IMR-90 (cell line): ENCODE data around the gene CTBP2. TPM values are rescaled to one million over a fixed set of nuclear protein-coding genes. Genes with fewer than 3 reads are reported as not detected.

ENCODE experiments used
- ATAC-seq: fragments of 200-7000 bp; cut with Tn5 transposase; 2 replicates; pipeline ENCODE4 v1.9.1; 2020; ENCODE audit warnings: low read depth, mild to moderate bottlenecking, moderate library complexity
- BruUV-seq: library from RNA; stranded (reverse); fragments of 400-500 nt; replicated peaks from 2 replicates; lab custom pipeline; 2021; lab: Mats Ljungman, UMichigan
- CTCF ChIA-PET: fragments of 300-600 bp; formaldehyde crosslinking; extraction: SDS; loops from one replicate; lab custom pipeline; 2021; ENCODE audit warnings: antibody characterized with exemption; lab: Yijun Ruan, JAX
- POLR2A ChIA-PET: fragments of 300-600 bp; sonication (Branson Sonifier 250); formaldehyde crosslinking; loops from one replicate; lab custom pipeline; 2022; ENCODE audit warnings: antibody characterized with exemption; ENCODE audit not compliant: unreplicated experiment; lab: Charles Lee
- DNase-seq: peaks from one replicate; pipeline ENCODE4 v3.0.0; 2013
- H2AFZ ChIP-seq: replicated peaks from 2 replicates; pipeline ENCODE3; 2013; ENCODE audit warnings: low read length, mild to moderate bottlenecking; ENCODE audit not compliant: poor library complexity
- H2AK5ac ChIP-seq: 2 replicates; pipeline ENCODE4 v1.6.1; 2013; ENCODE audit warnings: low read depth, low read length, inconsistent platforms
- H2AK9ac ChIP-seq: replicated peaks from 2 replicates; pipeline ENCODE3; 2013; ENCODE audit warnings: mild to moderate bottlenecking, low read depth, low read length, moderate library complexity; ENCODE audit not compliant: poor library complexity
- H2BK120ac ChIP-seq: 2 replicates; pipeline ENCODE4 v1.6.1; 2013; ENCODE audit warnings: low read depth, low read length, inconsistent platforms
- H2BK15ac ChIP-seq: 3 replicates; pipeline ENCODE4 v1.6.1; 2013; ENCODE audit warnings: low read depth, low read length, inconsistent platforms
- H2BK20ac ChIP-seq: 2 replicates; pipeline ENCODE4 v1.6.1; 2013; ENCODE audit warnings: low read depth, mild to moderate bottlenecking, inconsistent platforms, low read length, moderate library complexity
- H2BK5ac ChIP-seq: 2 replicates; pipeline ENCODE4 v1.6.1; 2013; ENCODE audit warnings: mild to moderate bottlenecking, low read depth, low read length, inconsistent platforms; ENCODE audit not compliant: poor library complexity, severe bottlenecking
- H3K14ac ChIP-seq: replicated peaks from 2 replicates; pipeline ENCODE4 v1.6.1; 2013; ENCODE audit warnings: low read depth, low read length, inconsistent platforms
- H3K18ac ChIP-seq: 2 replicates; pipeline ENCODE4 v1.6.1; 2013; ENCODE audit warnings: low read depth, low read length, control low read depth
- H3K23ac ChIP-seq: 2 replicates; pipeline ENCODE4 v1.6.1; 2013; ENCODE audit warnings: low read depth, low read length, inconsistent platforms
- H3K27ac ChIP-seq: 2 replicates; pipeline ENCODE4 v1.5.1; 2013; ENCODE audit warnings: mild to moderate bottlenecking, control low read depth, low read length; ENCODE audit not compliant: insufficient read depth
- H3K27me3 ChIP-seq: 2 replicates; pipeline ENCODE4 v1.6.1; 2013; ENCODE audit warnings: low read length; ENCODE audit not compliant: control insufficient read depth, insufficient read depth
- H3K36me3 ChIP-seq: 2 replicates; pipeline ENCODE4 v1.6.1; 2013; ENCODE audit warnings: low read length, mixed read lengths; ENCODE audit not compliant: control insufficient read depth, insufficient read depth
- H3K4ac ChIP-seq: 2 replicates; pipeline ENCODE4 v1.6.1; 2013; ENCODE audit warnings: low read depth, low read length, inconsistent platforms
- H3K4me1 ChIP-seq: 2 replicates; pipeline ENCODE4 v1.6.1; 2013; ENCODE audit warnings: low read length, mixed read lengths; ENCODE audit not compliant: control insufficient read depth, insufficient read depth
- H3K4me2 ChIP-seq: 2 replicates; pipeline ENCODE4 v1.6.1; 2013; ENCODE audit warnings: low read depth, mild to moderate bottlenecking, control low read depth, low read length, moderate library complexity
- H3K4me3 ChIP-seq: 2 replicates; pipeline ENCODE4 v1.5.1; 2013; ENCODE audit warnings: low read depth, mild to moderate bottlenecking, control low read depth, low read length, moderate library complexity; ENCODE audit not compliant: insufficient read depth
- H3K56ac ChIP-seq: 2 replicates; pipeline ENCODE4 v1.6.1; 2013; ENCODE audit warnings: low read length, inconsistent platforms; ENCODE audit not compliant: insufficient read depth; ENCODE audit errors: extremely low read depth
- H3K79me1 ChIP-seq, 2 experiments: 2 replicates each; pipeline ENCODE4 v1.6.1; 2013; ENCODE audit warnings: low read length in 2 of 2, inconsistent platforms in 1 of 2, low read depth in 1 of 2
- H3K9ac ChIP-seq: 2 replicates; pipeline ENCODE4 v1.6.1; 2013; ENCODE audit warnings: low read depth, low read length, control low read depth
- H3K9me1 ChIP-seq: 2 replicates; pipeline ENCODE4 v1.6.1; 2013; ENCODE audit warnings: low read length, inconsistent platforms; ENCODE audit not compliant: insufficient read depth
- H3K9me3 ChIP-seq: 2 replicates; pipeline ENCODE4 v1.6.1; 2013; ENCODE audit warnings: low read length; ENCODE audit not compliant: control insufficient read depth, insufficient read depth
- H4K20me1 ChIP-seq: 2 replicates; pipeline ENCODE4 v1.6.1; 2013; ENCODE audit warnings: low read length, inconsistent platforms; ENCODE audit not compliant: insufficient read depth
- H4K5ac ChIP-seq: 2 replicates; pipeline ENCODE4 v1.6.1; 2013; ENCODE audit warnings: mild to moderate bottlenecking, low read depth, low read length, control low read depth
- H4K8ac ChIP-seq, 2 experiments: 2 replicates each; pipeline ENCODE4 v1.6.1; 2013; ENCODE audit warnings: low read depth in 2 of 2, low read length in 2 of 2, control low read depth in 1 of 2, inconsistent platforms in 1 of 2
- H4K91ac ChIP-seq: 2 replicates; pipeline ENCODE4 v1.6.1; 2013; ENCODE audit warnings: low read depth, low read length, inconsistent platforms; ENCODE audit not compliant: insufficient read depth
- BHLHE40 ChIP-seq: fragments of 150-350 bp; IDR thresholded peaks from 2 replicates; pipeline ENCODE4 v1.6.1; 2016; ENCODE audit warnings: mild to moderate bottlenecking, low read depth, low read length
- CEBPB ChIP-seq: IDR thresholded peaks from 2 replicates; pipeline ENCODE4 v1.6.1; 2012; ENCODE audit warnings: low read depth, low read length, improper control_type of control experiment
- CHD1 ChIP-seq: IDR thresholded peaks from 2 replicates; pipeline ENCODE4 v1.6.1; 2012; ENCODE audit warnings: low read depth, low read length, improper control_type of control experiment
- FOS ChIP-seq: fragments of 150-350 bp; IDR thresholded peaks from 2 replicates; pipeline ENCODE4 v1.6.1; 2016; ENCODE audit warnings: low read depth, low read length
- MAFK ChIP-seq: IDR thresholded peaks from 2 replicates; pipeline ENCODE4 v1.6.1; 2012; ENCODE audit warnings: low read depth, low read length, improper control_type of control experiment
- MAZ ChIP-seq: IDR thresholded peaks from 2 replicates; pipeline ENCODE4 v1.6.1; 2012; ENCODE audit warnings: low read depth, mild to moderate bottlenecking, low read length, improper control_type of control experiment, moderate library complexity, borderline replicate concordance
- MXI1 ChIP-seq: IDR thresholded peaks from 2 replicates; pipeline ENCODE4 v1.6.1; 2012; ENCODE audit warnings: low read depth, mild to moderate bottlenecking, low read length, moderate library complexity, borderline replicate concordance
- NFE2L2 ChIP-seq: fragments of 150-350 bp; IDR thresholded peaks from 2 replicates; pipeline ENCODE4 v1.6.1; 2016; ENCODE audit warnings: low read depth, mild to moderate bottlenecking, low read length
- POLR2A ChIP-seq: IDR thresholded peaks from 2 replicates; pipeline ENCODE4 v1.6.1; 2012; ENCODE audit warnings: mild to moderate bottlenecking, low read depth, low read length
- RAD21 ChIP-seq: IDR thresholded peaks from 2 replicates; pipeline ENCODE4 v1.6.1; 2012; ENCODE audit warnings: low read length, improper control_type of control experiment
- RCOR1 ChIP-seq: IDR thresholded peaks from 2 replicates; pipeline ENCODE4 v1.6.1; 2012; ENCODE audit warnings: mild to moderate bottlenecking, low read length, improper control_type of control experiment; ENCODE audit not compliant: insufficient replicate concordance
- RFX5 ChIP-seq: IDR thresholded peaks from 2 replicates; pipeline ENCODE4 v1.8.0; 2012; ENCODE audit warnings: low read depth, mild to moderate bottlenecking, low read length, moderate library complexity
- SMC3 ChIP-seq: fragments of 150-350 bp; IDR thresholded peaks from 2 replicates; pipeline ENCODE4 v1.6.1; 2016; ENCODE audit warnings: low read depth, mild to moderate bottlenecking, antibody characterized with exemption, low read length, moderate library complexity
- WGBS, 2 experiments: methylation state at CpG; one replicate each; pipeline versions ENCODE4 v1.1.5 to v1.1.7; 2013; ENCODE audit warnings: missing lambda C conversion rate in 2 of 2; ENCODE audit not compliant: insufficient read length in 1 of 2; ENCODE audit errors: extremely low coverage in 2 of 2; 5-methylcytosine and 5-hydroxymethylcytosine counted together
- dilution Hi-C: fragments of 300-500 bp; cut with HindIII; formaldehyde crosslinking; loops from one replicate; pipeline ENCODE4 v1.14.3; 2018; ENCODE audit warnings: low sequenced_read_pairs; ENCODE audit not compliant: unreplicated experiment
- in situ Hi-C: fragments of 300-500 bp; cut with MboI; formaldehyde crosslinking; loops from 3 replicates; pipeline ENCODE4 v1.14.3; 2019; ENCODE audit warnings: low sequenced_read_pairs, inconsistent platforms, mixed read lengths
- intact Hi-C: fragments of 100-400 bp; cut with micrococcal nuclease; formaldehyde crosslinking; loops from 2 replicates; pipeline ENCODE4 v1.10.0; 2022
- polyA plus RNA-seq, 3 experiments: library from polyadenylated mRNA; depleted of rRNA; stranded (reverse); fragments of >200 nt; gene quantifications; 2 replicates each; pipeline ENCODE4 v1.2.3, GENCODE V29; 2012; ENCODE audit warnings: low replicate concordance in 1 of 3
- total RNA-seq: library from RNA; depleted of rRNA; stranded (reverse); fragments of >200 nt; gene quantifications from 2 replicates; pipeline ENCODE4 v1.2.3, GENCODE V29; 2012
- TF ChIP-seq, protein P1 (sequence below): fragments of 150-350 bp; IDR thresholded peaks from 2 replicates; pipeline ENCODE4 v1.6.1; 2017; ENCODE audit warnings: mild to moderate bottlenecking, antibody characterized with exemption, low read length, low read depth
- TF ChIP-seq, protein P2 (sequence below): conservative IDR thresholded peaks from 2 replicates; pipeline ENCODE4 v1.5.1; 2012; ENCODE audit warnings: mild to moderate bottlenecking, low read depth, low read length, improper control_type of control experiment
- TF ChIP-seq, protein P3 (sequence below): fragments of 150-350 bp; IDR thresholded peaks from 2 replicates; pipeline ENCODE4 v1.6.1; 2016; ENCODE audit warnings: low read depth, mild to moderate bottlenecking, low read length, moderate library complexity, borderline replicate concordance

Gene CTBP2
- total and polyA plus RNA-seq, 2 of the 4 experiments (the other 2 are of a cell fraction), result 81.0 to 86.6 TPM

DNA sequence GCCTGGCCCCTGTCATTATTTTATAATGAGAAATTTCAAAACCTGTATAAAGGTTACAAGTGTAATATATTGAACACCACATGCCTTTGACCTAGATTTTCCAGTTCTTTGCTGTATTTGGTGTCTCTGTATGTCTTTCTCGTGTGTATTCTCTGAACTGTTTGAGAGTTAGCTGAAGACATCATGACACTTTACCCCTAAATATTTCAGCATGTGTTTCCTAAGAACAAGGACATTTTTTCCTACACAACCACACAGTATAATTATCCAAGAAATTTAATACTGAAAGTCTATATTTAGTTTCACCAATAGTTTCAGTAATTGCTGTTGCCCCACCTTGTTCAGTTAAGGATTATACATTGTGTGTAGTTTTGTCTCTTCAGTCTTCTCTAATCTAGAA is 203.6 kb downstream of the CTBP2 start:
- Histone ChIP-seq H3K4me1 (peaks cover 12% of the 10 kb centered on the region), H3K9me1 (peaks cover 9% of the 10 kb centered on the region), H2BK5ac (no peak overlapping the region), H3K27ac (no peak overlapping the region), H3K14ac (no peak overlapping the region), H3K23ac (no peak overlapping the region), H4K91ac (no peak overlapping the region), H3K4me2 (no peak overlapping the region), H3K18ac (no peak overlapping the region), H3K4me3 (no peak overlapping the region), H3K79me1 (peaks cover 27 to 78% of the 10 kb centered on the region in 2 experiments), H2AK5ac (no peak overlapping the region), H2BK120ac (no peak overlapping the region), H2BK15ac (no peak overlapping the region), H4K8ac (no peak overlapping the region), H2AFZ (no peak overlapping the region), H3K56ac (no peak overlapping the region), H3K36me3 (peaks cover 13% of the 10 kb centered on the region), H2BK20ac (no peak overlapping the region), H2AK9ac (no peak overlapping the region), H4K20me1 (peaks cover 78% of the 10 kb centered on the region), H3K9me3 (no peaks in the 10 kb centered on the region), H3K9ac (no peak overlapping the region), H3K4ac (no peak overlapping the region), H3K27me3 (no peaks in the 10 kb centered on the region), H4K5ac (no peak overlapping the region)
- dilution Hi-C loops (no loop called here), intact Hi-C loops (no loop called here), in situ Hi-C loops (no loop called here)
- BruUV-seq, result no TSS peak
- TF ChIP-seq, protein P1, sequence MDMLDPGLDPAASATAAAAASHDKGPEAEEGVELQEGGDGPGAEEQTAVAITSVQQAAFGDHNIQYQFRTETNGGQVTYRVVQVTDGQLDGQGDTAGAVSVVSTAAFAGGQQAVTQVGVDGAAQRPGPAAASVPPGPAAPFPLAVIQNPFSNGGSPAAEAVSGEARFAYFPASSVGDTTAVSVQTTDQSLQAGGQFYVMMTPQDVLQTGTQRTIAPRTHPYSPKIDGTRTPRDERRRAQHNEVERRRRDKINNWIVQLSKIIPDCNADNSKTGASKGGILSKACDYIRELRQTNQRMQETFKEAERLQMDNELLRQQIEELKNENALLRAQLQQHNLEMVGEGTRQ, result no peak
- no peak for TF ChIP-seq FOS
- TF ChIP-seq MAZ, result no peak
- TF ChIP-seq, protein P2, sequence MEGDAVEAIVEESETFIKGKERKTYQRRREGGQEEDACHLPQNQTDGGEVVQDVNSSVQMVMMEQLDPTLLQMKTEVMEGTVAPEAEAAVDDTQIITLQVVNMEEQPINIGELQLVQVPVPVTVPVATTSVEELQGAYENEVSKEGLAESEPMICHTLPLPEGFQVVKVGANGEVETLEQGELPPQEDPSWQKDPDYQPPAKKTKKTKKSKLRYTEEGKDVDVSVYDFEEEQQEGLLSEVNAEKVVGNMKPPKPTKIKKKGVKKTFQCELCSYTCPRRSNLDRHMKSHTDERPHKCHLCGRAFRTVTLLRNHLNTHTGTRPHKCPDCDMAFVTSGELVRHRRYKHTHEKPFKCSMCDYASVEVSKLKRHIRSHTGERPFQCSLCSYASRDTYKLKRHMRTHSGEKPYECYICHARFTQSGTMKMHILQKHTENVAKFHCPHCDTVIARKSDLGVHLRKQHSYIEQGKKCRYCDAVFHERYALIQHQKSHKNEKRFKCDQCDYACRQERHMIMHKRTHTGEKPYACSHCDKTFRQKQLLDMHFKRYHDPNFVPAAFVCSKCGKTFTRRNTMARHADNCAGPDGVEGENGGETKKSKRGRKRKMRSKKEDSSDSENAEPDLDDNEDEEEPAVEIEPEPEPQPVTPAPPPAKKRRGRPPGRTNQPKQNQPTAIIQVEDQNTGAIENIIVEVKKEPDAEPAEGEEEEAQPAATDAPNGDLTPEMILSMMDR, result no peak
- no peak for TF ChIP-seq MXI1
- no peak for TF ChIP-seq RCOR1
- TF ChIP-seq SMC3, result no peak
- TF ChIP-seq NFE2L2, result no peak
- TF ChIP-seq, protein P3, sequence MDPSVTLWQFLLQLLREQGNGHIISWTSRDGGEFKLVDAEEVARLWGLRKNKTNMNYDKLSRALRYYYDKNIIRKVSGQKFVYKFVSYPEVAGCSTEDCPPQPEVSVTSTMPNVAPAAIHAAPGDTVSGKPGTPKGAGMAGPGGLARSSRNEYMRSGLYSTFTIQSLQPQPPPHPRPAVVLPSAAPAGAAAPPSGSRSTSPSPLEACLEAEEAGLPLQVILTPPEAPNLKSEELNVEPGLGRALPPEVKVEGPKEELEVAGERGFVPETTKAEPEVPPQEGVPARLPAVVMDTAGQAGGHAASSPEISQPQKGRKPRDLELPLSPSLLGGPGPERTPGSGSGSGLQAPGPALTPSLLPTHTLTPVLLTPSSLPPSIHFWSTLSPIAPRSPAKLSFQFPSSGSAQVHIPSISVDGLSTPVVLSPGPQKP, result no peak
- TF ChIP-seq BHLHE40, result no peak
- no peak for TF ChIP-seq POLR2A
- TF ChIP-seq RFX5, result no peak
- TF ChIP-seq CHD1, result no peak
- no peak for TF ChIP-seq MAFK
- TF ChIP-seq RAD21, result no peak
- TF ChIP-seq CEBPB, result no peak
- DNase-seq (no peak), ATAC-seq (no peak)
- WGBS, 2 experiments, result no CpG with 5 or more reads among the region's 1 CpG
- POLR2A ChIA-PET, result no interaction called here
- CTCF ChIA-PET, result no interaction called here
